Left forelimb (tissue), 1 donor: Measurements from ENCODE around the gene FSIP2.
A peak's percentile ranks its signal among the peaks of the same experiment; 100 is the strongest.

Experiments used
- DNase-seq: peaks from one replicate; pipeline ENCODE4 v3.0.0-alpha.2; 2018; ENCODE audit warnings: low spot score

FSIP2 gene, protein sequence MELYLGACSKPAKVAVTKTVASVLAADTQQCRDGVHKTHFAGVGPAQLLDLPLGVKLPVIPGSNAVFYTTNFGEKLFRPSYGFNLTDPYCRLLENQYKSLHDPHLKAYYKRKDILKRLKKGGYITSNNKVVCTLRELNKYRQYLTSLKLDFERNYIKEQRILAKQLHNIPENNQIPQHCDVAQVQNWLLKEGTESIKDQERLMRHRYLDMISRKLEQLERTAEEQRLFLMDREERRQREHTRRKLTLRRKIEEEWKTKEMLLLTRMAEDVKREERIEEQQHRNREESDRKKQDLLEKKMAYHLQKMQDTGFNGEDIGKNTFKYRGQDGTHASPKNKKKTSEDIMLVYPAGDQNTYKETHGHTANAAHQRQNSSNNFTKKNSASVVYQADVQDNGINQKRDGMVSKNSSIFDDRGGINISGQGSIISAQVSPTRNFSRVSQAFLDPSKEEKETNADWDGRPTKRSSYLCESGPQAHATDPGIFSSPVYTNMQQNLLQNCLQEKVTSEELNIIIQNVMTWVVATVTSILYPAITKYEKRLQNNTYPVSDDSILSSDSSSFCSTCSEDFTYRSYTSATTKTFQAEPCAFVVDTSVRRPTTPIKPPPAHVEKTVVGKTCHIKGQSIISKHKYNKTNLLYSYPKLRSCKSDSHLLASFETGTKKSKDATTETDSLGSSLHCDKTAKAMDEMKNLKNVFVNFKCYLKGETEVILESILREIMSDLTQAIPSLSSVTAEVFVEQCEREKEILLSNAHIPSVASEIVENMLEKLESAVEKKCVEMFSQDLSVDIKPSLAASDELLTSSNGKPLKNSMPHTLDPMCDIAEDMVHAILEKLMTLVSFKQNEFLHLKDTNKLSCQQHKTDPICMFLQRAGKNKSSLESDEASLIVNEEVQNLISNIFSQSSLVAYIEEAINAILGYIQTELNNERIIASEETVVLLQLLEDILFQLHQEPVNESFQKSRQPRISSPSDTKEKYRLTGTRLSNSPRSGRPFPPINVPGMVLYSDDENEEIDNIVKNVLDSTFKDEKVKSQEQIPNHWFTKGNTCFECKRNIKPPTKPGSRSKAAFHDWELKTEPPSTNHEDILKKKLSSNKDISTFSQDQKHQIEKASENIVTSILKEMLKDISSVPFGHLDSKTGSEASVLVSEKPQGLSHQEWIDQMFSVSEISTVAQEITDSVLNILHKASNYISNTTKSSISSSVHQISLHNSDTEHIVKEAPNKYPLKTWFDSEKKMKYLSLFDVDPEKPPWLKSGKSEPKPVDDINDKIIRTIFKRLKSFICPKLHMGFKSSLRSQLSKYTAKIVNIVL (N-terminal part only)

DNA sequence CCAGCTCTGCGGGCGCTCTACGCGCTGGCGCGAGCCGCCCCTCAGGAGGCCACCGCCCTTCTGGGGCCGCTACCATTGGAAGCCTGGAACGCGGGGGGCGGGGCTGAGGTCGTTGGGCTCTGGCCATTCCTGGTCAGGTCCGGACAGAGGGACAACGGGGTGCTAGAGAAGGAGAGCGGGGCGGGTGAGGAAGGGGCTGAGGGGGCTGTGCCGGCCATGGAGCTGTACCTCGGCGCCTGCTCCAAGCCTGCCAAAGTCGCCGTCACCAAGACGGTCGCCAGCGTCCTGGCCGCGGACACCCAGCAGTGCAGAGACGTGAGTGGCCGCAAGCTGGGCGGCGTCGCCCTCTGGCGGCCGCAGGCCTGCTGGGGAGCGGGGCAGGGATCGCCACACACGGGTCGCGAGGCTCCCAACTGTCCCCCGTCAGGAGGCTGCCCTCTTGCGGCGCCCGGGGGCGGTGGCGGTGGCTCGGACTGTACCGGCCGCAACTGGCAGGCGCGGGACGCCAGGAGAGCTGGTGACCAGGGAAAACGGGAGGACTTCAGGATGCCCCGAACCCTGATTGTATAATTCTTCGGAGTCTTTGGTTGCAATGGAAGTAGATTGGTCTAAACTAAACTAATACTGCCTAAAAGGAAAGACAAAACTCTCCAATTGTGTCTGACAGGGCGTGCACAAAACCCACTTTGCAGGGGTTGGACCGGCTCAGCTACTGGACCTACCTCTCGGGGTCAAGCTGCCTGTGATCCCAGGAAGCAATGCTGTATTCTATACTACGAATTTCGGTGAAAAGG, at the start of gene FSIP2:
Gene FSIP2, plus strand, starts transcription at position 126 of the 794 bp plus-strand sequence. Its CDS starts 91 bp downstream, at position 217.
- peak; percentile 76 for DNase-seq

DNA sequence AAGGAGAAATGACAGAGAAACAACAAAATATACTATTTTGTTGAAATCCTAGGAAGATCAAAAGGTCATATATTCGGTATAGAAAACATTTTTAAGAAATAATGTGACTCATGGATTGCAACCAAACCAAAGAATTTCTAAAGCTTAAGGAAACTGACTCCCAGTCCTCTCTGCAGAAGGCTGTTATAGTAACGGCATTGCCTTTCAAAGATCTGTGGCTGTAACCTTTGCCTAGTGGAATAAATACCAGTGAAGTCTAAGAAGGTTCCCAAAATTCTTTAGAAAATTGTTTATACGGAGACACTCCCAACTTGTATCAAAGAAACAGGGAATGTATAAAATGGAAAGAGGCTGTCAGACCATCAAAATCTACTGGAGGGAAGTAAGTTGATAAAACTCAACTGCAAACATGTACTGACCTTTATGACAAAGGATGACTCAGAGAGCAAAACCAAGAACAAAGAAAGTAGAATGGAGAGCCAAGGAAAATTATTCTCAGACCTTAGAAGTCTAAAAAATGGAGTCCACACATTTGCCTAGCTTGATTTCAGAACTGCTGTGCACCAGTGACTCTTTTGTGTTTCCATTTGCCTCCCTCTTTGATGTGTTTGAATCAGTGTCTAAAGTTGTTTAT, 48.6 kb upstream of the FSIP2 start:
- no peak for DNase-seq

- DNase-seq, result no peak
Measured at GRCh38 chr2:185695711-185696235, 42.8 kb upstream of the FSIP2 start.

- no peak for DNase-seq
Measured at GRCh38 chr2:185700883-185701282, 37.7 kb upstream of the FSIP2 start.

GRCh38 chr2:185734658-185735057, 3.9 kb upstream of the FSIP2 start:
- no peak for DNase-seq

- DNase-seq, result no peak
Measured at GRCh38 chr2:185736210-185736609, 2.4 kb upstream of the FSIP2 start.

DNA sequence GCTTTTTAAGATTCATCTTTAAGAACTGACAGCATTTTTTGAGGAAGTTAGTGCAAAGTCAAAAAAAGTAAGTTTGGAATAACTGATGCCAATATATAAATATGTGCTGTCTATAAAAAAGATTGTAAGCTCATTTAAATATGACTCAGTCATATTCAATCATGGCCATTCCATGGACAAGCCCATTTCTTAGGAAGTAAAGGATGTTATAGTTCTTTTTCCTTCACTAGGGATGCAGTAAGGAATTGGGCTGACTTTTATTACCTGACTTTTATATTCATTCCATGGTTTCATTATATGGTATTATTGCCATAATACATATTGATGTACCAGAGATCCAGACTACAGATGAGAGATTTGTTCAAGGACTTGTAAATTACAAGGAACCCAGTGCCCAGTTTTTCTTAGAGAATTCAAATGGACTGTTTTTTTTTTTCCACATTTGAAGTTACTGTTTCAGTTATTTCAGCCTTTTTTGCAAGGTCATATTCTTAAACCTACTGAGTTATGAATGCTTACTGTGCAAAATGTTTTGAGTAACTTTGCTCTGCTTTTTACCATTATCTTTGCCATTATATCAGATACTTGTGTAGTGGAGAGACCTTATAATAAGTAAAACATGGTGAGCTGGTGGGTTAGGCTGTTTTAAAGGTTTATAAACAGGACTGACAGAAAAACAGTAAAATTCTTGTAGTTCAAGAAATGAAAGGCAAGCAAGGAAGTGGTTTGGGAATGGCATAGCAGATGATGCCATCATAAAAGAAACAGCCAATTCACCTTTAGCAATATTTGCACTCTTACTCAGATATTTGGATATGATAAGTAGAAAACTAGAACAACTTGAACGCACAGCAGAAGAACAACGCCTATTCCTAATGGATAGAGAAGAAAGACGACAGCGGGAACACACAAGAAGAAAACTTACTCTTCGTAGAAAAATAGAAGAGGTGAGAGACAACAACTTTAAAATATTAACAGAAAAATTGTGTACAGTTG, 7.6 kb downstream of the FSIP2 start:
- DNase-seq, result no peak

DNA sequence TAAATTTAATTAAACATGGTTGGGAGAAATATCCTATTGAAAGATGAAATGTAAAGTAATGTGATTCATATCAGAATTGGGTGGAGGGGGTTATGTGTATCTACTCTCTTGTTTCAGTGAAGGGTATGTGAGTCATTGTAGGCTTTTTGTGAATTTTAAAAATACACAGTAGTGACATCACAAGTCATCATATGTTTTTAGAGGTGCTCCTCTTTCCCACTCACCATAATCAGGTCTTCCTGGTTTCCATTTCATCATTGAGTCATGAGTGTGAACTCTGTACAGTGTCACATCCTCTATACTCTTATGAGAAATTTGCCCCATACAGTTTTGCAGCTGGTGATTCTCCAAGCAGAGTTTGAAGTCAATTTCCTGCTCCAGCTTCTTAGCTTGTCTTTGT, 18.8 kb downstream of the FSIP2 start:
- DNase-seq, result no peak

DNA sequence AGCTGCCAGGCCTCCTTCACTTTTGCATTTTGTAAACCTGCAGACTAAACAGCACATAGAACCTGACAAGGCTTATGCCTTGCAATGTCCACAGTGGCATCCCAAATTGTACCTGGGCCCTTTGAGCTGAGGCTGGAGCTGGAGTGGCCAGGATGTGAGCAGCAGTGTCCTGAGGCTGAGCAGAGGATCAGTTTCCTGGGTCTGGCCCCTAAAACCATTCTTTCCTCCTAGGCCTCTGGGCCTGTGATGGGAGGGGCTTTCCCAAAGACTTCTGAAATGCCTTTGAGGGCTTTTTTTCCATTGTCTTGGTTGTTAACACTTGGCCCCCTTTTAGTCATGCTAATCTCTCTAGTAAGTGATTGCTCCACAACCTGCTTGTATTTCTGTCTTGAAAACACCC, 32.8 kb downstream of the FSIP2 start:
- DNase-seq, result no peak

- DNase-seq, result no peak
Measured at GRCh38 chr2:185780890-185781289, 42.3 kb downstream of the FSIP2 start.

DNA sequence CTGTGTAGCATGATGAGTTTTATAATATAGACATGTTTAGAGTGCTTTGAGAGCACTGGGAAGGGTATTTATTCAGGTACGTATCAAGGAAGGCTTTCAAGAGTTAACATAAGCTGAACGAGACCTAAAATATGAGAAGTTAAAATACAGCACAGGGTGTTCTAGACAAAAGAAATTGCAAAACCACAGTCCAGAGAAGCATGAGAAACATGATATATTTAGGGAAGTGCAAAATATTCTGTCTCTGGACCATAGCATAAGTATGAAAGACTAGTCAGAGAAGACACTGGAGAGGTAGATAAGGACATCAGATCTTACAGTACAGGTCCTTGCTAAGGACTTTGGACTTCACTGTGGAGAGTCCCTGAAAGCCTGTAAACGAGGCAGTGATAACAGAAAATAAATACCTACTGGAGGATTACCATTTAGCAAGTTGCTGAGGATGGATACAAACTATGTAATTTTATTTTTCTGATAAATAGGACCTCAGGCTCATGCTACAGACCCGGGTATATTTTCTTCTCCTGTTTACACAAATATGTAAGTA, 43.7 kb downstream of the FSIP2 start:
- DNase-seq, result no peak

DNA sequence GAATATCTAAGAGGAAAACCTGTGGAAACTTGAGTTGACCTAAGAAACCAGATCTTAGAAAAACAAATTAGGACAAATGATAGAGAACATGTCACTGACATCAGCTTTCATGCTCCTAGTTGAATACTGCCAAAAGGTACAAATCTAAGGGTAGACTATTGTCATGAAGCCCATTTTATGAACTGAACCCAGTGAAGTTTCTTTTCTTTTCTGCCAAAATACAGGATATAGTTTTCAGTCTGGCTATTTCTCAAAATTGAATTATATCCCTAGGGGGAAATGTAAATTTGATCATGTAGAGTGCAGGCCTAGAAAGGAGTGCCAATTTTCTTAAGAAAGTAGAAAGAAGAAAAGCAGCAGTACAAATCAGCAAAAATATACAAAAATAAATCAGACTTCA, 46.6 kb downstream of the FSIP2 start:
- no peak for DNase-seq

DNA sequence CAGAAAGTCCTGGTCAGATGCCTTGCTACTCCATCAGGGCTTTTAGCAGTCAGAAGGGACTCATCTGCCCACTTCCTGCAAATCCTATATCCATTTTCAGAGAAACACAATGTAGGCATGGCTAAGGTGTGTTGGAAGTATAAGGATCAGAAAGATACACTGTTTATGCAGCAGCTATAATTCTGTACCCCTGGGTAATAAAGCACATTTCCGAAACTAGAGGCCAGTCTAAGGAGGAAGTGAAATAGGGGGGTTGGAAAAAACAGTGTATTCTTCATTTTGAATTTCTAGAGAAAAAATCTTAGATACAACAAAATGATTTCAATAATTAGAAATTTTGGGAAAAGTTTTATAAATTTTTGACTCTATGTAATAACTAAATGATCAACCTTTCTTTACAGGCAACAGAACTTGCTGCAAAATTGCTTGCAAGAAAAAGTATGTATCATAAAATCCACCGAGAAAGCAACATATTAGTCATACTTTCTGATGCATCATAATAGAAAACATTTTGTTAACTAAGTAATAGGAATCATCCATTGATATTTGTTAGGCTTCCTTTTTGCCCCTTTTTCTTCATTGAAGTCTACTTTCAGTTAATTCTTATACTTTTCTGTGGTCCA, 47.4 kb downstream of the FSIP2 start:
- DNase-seq, result no peak

- no peak for DNase-seq
Measured at GRCh38 chr2:185787227-185788145, 48.9 kb downstream of the FSIP2 start.

DNA sequence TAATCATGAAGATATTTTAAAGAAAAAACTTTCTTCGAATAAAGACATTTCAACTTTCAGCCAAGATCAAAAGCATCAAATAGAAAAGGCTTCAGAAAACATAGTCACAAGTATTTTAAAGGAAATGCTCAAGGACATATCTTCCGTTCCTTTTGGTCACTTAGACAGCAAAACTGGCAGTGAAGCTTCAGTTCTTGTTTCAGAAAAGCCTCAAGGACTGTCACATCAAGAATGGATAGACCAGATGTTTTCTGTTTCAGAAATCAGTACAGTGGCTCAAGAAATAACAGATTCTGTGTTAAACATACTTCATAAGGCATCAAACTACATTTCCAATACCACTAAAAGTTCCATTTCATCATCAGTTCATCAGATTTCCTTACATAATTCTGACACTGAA, 51.8 kb downstream of the FSIP2 start:
- DNase-seq, result no peak

GRCh38 chr2:185793532-185794345, 55.1 kb downstream of the FSIP2 start:
- no peak for DNase-seq

- DNase-seq, result no peak
Measured at GRCh38 chr2:185796758-185797157, 58.2 kb downstream of the FSIP2 start.
